Thymus (tissue), 11 donors: ENCODE measurements around the gene ARCN1. TPM values are rescaled to one million over a fixed set of nuclear protein-coding genes. Genes with fewer than 3 reads are reported as not detected.

Source experiments
- DNase-seq, 9 donors: peaks; one replicate each; pipeline ENCODE4 v3.0.0-alpha.2; 2013; ENCODE audit warnings: low spot score in 9 of 9, low read depth in 6 of 9, missing footprints in 1 of 9
- H3K27ac ChIP-seq, 2 donors: one replicate each; pipeline ENCODE4 v1.5.1; 2013; ENCODE audit warnings: control low read depth in 1 of 2, low read depth in 1 of 2, low read length in 1 of 2, mild to moderate bottlenecking in 1 of 2, moderate library complexity in 1 of 2
- H3K27me3 ChIP-seq, 2 donors: one replicate each; pipeline ENCODE4 v1.5.1; 2013; ENCODE audit warnings: low read length in 1 of 2; ENCODE audit not compliant: control insufficient read depth in 2 of 2, insufficient read depth in 1 of 2
- H3K36me3 ChIP-seq, 2 donors: one replicate each; pipeline ENCODE4 v1.5.1; 2013; ENCODE audit warnings: low read length in 1 of 2, mild to moderate bottlenecking in 1 of 2, moderate library complexity in 1 of 2; ENCODE audit not compliant: control insufficient read depth in 2 of 2, insufficient read depth in 2 of 2
- H3K4me1 ChIP-seq, 2 donors: one replicate each; pipeline ENCODE4 v1.5.1; 2013; ENCODE audit warnings: low read length in 2 of 2; ENCODE audit not compliant: control insufficient read depth in 2 of 2, insufficient read depth in 2 of 2
- H3K4me3 ChIP-seq, 2 donors: one replicate each; pipeline ENCODE4 v1.5.1; 2013; ENCODE audit warnings: low read length in 2 of 2, control low read depth in 1 of 2, mild to moderate bottlenecking in 1 of 2
- H3K9me3 ChIP-seq, 2 donors: one replicate each; pipeline ENCODE4 v1.5.1; 2013; ENCODE audit warnings: low read length in 1 of 2, mild to moderate bottlenecking in 1 of 2; ENCODE audit not compliant: control insufficient read depth in 2 of 2, insufficient read depth in 1 of 2
- WGBS: extraction: QIAGEN DNeasy Blood & Tissue Kit; methylation state at CpG from one replicate; pipeline ENCODE4 v1.1.7; 2013; 5-methylcytosine and 5-hydroxymethylcytosine counted together
- polyA plus RNA-seq: library from polyadenylated mRNA; stranded (reverse); fragments of 200-250 nt; gene quantifications from one replicate; pipeline ENCODE4 v1.2.3, GENCODE V29; 2013
- total RNA-seq: library from RNA; stranded (reverse); fragments of 120-200 nt; gene quantifications from one replicate; pipeline ENCODE4 v1.2.4, GENCODE V29; 2013
- donor health status: healthy.

ARCN1 gene
- total and polyA plus RNA-seq, 2 donors = 61.4 to 75.9 TPM

DNA sequence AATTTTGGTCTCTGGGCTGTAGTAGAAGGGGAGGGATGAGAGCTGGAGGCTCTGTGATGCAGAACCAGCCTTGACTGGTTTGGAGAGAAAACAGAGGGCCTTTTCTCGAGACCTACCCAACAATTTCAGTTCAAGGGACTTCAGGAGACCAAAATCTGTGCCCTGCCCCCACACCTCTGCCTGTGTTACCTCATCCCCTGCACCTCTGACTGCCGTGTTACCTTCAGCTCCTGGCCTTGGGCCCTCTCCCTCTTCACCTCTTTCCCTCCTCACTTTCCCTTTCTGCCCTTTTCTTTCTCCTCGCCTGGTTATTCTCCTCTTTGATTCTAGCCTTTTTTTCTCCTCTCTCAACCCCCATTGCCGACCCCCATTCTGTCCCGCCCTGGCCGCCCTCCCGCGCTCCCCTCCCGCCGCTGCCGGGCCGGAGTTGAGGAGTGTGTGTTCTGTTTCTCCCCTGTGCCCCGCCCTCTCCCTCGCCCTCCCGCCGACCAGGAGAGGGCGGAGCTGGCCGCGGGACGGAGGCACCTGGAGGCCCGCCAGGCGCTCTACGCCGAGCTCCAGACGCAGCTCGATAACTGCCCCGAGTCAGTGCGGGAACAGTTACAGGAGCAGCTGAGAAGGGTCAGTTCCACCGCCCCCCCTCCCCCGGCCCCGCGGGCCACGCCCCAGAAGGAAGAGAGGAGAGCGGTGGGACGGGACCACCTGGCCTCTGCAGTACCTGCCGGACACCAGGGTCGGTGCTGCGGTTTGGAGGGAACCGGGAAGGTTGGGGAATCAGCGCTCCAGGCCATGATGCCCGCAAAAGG lies 62.4 kb downstream of the ARCN1 start:
- DNase-seq = peak in 1 of 9 donors; percentile 35

DNA sequence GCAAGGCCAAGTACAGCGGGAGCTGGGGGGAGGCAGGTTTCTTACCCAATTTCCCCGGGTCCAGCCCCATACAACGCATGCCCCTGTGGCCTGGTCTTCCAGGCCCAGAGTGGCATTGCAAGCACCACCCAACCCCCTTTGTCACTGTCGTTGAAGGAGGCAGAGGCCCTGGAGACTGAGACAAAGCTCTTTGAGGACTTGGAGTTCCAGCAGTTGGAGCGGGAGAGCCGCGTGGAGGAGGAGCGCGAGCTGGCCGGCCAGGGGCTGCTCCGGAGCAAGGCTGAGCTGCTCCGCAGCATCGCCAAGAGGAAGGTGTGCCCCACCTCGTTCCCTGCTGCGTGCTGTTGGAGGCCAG lies 63.0 kb downstream of the ARCN1 start:
- Histone ChIP-seq H3K9me3 (no peaks in the 10 kb centered on the region), H3K27me3 (peaks cover 0 to 2% of the 10 kb centered on the region in 2 donors), H3K4me3 (no peak overlapping the region), H3K36me3 (peaks cover 0 to 3% of the 10 kb centered on the region in 2 donors), H3K4me1 (peaks cover 0 to 6% of the 10 kb centered on the region in 2 donors), H3K27ac (no peak overlapping the region)
- WGBS = 93% methylated on average over 15 of the region's 15 CpGs
- no peak for DNase-seq

More for the DNA sequence above, 62.4 kb downstream of the ARCN1 start:
- whole genome bisulfite sequencing = 71% methylated on average over 41 of the region's 41 CpGs
- Histone ChIP-seq H3K36me3 (no peaks in the 10 kb centered on the region), H3K4me1 (peaks cover 0 to 6% of the 10 kb centered on the region in 2 donors), H3K27me3 (peaks cover 0 to 2% of the 10 kb centered on the region in 2 donors), H3K4me3 (no peak overlapping the region), H3K9me3 (no peaks in the 10 kb centered on the region), H3K27ac (no peak overlapping the region)

GRCh38 chr11:118635642-118636041 lies 63.4 kb downstream of the ARCN1 start:
- H3K9me3 ChIP-seq = no peaks in the 10 kb centered on the region
- no peak for DNase-seq
- 97% methylated on average over 2 of the region's 2 CpGs for WGBS
- peaks cover 0 to 6% of the 10 kb centered on the region in 2 donors for H3K4me1 ChIP-seq
- H3K27ac ChIP-seq = no peak overlapping the region
- peaks cover 0 to 3% of the 10 kb centered on the region in 2 donors for H3K36me3 ChIP-seq
- H3K27me3 ChIP-seq = peaks cover 0 to 2% of the 10 kb centered on the region in 2 donors
- no peak overlapping the region for H3K4me3 ChIP-seq

- Histone ChIP-seq H3K4me3 (no peak overlapping the region), H3K27me3 (peaks cover 0 to 2% of the 10 kb centered on the region in 2 donors), H3K9me3 (no peaks in the 10 kb centered on the region), H3K36me3 (peaks cover 0 to 3% of the 10 kb centered on the region in 2 donors), H3K27ac (no peak overlapping the region), H3K4me1 (peaks cover 3 to 6% of the 10 kb centered on the region in 2 donors)
- WGBS = 97% methylated on average over 8 of the region's 8 CpGs
- no peak for DNase-seq
Observed at GRCh38 chr11:118636569-118637290, 64.5 kb downstream of the ARCN1 start.

DNA sequence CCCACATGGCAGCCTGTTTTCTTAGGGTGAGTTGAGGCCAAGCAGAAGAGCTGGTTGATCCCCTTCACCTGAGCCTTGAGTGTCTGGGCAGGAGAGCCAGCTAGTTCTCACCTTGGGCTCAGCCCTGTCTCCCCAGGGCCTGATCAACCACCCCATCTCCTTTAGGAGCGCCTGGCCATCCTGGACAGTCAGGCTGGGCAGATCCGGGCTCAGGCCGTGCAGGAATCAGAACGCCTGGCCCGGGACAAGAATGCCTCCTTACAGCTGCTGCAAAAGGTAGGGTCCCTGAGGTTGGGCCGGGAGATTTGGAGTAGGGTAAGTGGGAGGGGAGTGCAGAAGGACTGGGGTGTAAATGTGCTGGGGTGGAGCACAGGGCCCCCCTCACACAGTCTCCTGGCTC lies 66.5 kb downstream of the ARCN1 start:
- over 99% methylated on average over 6 of the region's 6 CpGs for WGBS
- H3K4me1 ChIP-seq = peaks cover 7 to 19% of the 10 kb centered on the region in 2 donors

GRCh38 chr11:118639899-118640298 lies 67.7 kb downstream of the ARCN1 start:
- WGBS = 98% methylated on average over 4 of the region's 4 CpGs
- no peaks in the 10 kb centered on the region for H3K27me3 ChIP-seq
- H3K36me3 ChIP-seq = peaks cover 0 to 3% of the 10 kb centered on the region in 2 donors
- peaks cover 2 to 19% of the 10 kb centered on the region in 2 donors for H3K4me1 ChIP-seq
- H3K27ac ChIP-seq = no peak overlapping the region
- no peak for DNase-seq
- no peak overlapping the region for H3K4me3 ChIP-seq
- no peaks in the 10 kb centered on the region for H3K9me3 ChIP-seq

More for the DNA sequence above, 66.5 kb downstream of the ARCN1 start:
- Histone ChIP-seq H3K36me3 (peaks cover 0 to 3% of the 10 kb centered on the region in 2 donors), H3K27ac (no peak overlapping the region), H3K27me3 (peaks cover 0 to 2% of the 10 kb centered on the region in 2 donors), H3K9me3 (no peaks in the 10 kb centered on the region), H3K4me3 (no peak overlapping the region)
- no peak for DNase-seq

- no peak for DNase-seq
- Histone ChIP-seq H3K9me3 (no peaks in the 10 kb centered on the region), H3K27me3 (no peaks in the 10 kb centered on the region), H3K27ac (no peak overlapping the region), H3K4me3 (no peak overlapping the region), H3K36me3 (peaks cover 0 to 3% of the 10 kb centered on the region in 2 donors), H3K4me1 (peaks cover 2 to 19% of the 10 kb centered on the region in 2 donors)
- 92% methylated on average over 5 of the region's 5 CpGs for WGBS
Observed at GRCh38 chr11:118640332-118641154, 68.3 kb downstream of the ARCN1 start.

- WGBS = 65% methylated on average over 11 of the region's 11 CpGs
- no peak overlapping the region for H3K4me3 ChIP-seq
- H3K27ac ChIP-seq = no peak overlapping the region
- peaks cover 2 to 19% of the 10 kb centered on the region in 2 donors for H3K4me1 ChIP-seq
- H3K27me3 ChIP-seq = no peaks in the 10 kb centered on the region
- no peaks in the 10 kb centered on the region for H3K9me3 ChIP-seq
- DNase-seq = no peak
- peaks cover 0 to 3% of the 10 kb centered on the region in 2 donors for H3K36me3 ChIP-seq
Observed at GRCh38 chr11:118641397-118642019, 69.3 kb downstream of the ARCN1 start.
